SK-N-SH (cell line): Measurements from ENCODE around the gene ADRA2A.

Experiments used
- CTCF ChIP-seq: fragments of 200-600 bp; sonication (generic); IDR thresholded peaks from 2 replicates; pipeline ENCODE4 v1.6.1; 2017; ENCODE audit warnings: antibody characterized with exemption, mild to moderate bottlenecking, moderate library complexity
- MXI1 ChIP-seq: IDR thresholded peaks from 2 replicates; pipeline ENCODE4 v1.6.1; 2012; ENCODE audit warnings: mild to moderate bottlenecking, low read depth, low read length, improper control_type of control experiment
- USF2 ChIP-seq: fragments of 150-350 bp; IDR thresholded peaks from 2 replicates; pipeline ENCODE4 v1.6.1; 2017; ENCODE audit warnings: antibody characterized with exemption, low read length, low read depth, borderline replicate concordance

GRCh38 chr10:111116762-111117445, 40.1 kb downstream of the ADRA2A start:
- TF ChIP-seq CTCF (no peak), MXI1 (no peak), USF2 (no peak)
